A172 (cell line): ENCODE measurements around the gene C1QL2. TPM values are rescaled to one million over a fixed set of nuclear protein-coding genes. Genes with fewer than 3 reads are reported as not detected.

Experiments used
- DNase-seq: peaks from one replicate; pipeline ENCODE4 v3.0.0-alpha.2; 2015; ENCODE audit warnings: low spot score
- total RNA-seq: library from RNA; depleted of rRNA; stranded (reverse); fragments of >200 nt; shearing (Covaris generic); gene quantifications from 2 replicates; pipeline ENCODE4 v1.2.3, GENCODE V29; 2014; rRNA removed

Gene C1QL2
- total RNA-seq: not detected in 2 replicates

DNA sequence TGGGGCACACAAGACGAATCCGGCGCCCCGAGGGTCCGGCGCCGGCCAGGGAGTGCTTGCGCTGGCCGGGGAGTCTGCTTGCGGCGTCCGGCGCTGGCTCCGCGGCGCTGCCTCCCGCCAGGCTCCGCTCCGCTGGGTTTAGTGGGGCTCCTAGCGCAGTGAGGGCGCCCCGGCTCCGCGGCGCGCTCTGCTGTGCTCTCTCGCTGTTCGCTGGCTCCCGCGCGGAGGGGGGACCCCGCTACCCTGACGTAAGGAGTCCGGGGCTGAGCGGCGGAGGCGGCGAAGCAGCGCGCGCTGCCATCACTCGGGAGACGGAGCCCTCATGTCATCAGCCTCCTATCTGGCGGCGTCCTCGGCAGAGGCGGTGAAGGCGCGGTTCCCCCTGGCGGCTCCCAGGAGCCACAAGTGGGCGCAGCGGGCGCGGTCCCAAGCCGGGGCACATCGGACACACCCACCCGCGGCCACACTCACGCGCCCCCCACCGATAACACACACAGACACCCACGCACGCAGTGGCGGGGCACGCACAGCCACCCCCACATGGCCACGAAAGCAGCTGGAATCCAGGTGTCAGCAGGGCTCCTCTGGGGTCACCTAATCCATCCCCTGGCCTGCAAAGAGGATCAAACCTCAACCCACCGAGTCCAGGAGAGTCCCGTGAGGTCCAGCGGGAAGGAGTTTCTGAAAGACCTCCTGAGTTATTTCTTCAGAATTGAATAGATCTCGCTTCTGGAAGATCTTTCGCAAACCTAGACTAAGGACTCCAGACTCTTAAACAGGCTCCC lies at the start of gene C1QL2:
Gene C1QL2 (minus strand): TSS at position 189 of the 785 bp plus-strand sequence. CDS start 482 bp downstream, outside the sequence.
- DNase-seq: no peak

GRCh38 chr2:119207447-119207846 lies 48.9 kb upstream of the C1QL2 start:
- DNase-seq: no peak

DNA sequence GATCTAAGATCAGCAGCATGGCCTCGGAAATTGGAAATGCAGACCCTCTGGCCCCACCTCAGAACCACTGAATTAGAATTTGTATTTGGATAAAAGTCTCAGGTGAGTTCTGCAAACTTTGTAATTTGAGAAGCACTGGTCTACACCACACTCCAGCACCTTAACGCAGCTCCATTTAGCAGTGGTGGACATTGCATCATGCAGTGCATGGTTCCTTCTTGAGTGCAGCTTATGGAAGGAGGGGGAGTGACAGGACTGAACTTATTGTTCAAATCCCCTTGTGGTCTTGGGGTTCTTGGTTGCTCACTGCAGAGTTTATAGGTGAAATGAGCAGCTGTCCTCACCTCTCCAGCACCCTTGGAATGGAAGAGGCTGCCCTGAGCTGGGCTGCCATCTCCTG lies 47.6 kb upstream of the C1QL2 start:
- no peak for DNase-seq

DNA sequence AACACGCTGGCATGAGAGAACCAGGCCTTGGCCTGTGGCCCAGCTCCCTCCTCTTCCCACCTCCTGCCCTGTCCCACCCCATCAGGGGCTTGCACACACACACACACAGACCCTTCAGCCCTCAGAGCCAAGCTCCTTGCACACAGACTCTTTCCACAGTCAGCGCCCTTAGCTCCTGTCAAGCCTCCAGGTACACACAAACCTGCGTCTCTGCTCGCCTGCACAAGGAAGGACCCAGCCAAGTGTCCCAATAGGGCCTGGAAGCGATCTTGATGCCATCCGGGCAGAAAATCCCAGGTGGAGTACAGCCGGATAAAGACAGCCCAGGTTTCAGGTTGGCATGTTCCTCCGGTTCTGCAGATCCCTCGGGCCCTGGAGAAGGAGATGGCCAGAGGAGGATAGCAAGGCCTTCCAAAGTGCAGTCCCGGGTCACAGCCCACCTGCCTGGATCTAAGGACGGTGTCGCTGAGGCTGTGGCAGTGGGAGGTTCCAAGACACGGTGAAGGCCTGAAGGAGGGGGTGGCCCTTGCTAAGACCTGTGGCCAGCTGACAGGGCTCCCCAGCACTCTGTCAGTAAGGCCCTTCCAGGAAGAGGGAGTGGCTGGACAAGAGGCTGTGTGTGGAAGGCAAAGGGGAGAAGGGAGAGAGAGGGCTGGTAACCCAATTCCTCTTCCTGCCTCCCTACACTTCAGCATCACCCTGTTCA lies 46.6 kb upstream of the C1QL2 start:
- DNase-seq: no peak

GRCh38 chr2:119204525-119204924 lies 46.0 kb upstream of the C1QL2 start:
- DNase-seq: no peak

- DNase-seq: no peak
Observed at GRCh38 chr2:119202610-119203310, 44.2 kb upstream of the C1QL2 start.

DNA sequence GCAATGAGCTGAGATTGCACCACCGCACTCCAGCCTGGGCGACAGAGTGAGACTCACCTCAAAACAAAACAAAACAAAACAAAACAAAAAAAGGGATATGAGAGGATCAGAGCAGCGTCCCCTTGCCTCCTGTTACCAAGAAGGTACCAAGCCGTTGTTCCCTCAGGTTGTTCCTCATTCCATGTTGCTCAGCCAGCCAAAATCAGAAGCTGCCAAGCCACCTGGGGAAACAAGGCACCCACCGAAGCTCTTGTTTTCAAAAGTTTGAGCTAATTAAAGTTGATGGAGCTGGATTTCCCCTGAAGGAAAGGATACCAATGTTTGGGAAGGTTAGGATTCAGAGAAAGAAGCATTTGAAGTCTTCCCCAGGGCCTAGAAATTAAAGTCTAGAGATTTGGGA lies 43.3 kb upstream of the C1QL2 start:
- DNase-seq: no peak

DNA sequence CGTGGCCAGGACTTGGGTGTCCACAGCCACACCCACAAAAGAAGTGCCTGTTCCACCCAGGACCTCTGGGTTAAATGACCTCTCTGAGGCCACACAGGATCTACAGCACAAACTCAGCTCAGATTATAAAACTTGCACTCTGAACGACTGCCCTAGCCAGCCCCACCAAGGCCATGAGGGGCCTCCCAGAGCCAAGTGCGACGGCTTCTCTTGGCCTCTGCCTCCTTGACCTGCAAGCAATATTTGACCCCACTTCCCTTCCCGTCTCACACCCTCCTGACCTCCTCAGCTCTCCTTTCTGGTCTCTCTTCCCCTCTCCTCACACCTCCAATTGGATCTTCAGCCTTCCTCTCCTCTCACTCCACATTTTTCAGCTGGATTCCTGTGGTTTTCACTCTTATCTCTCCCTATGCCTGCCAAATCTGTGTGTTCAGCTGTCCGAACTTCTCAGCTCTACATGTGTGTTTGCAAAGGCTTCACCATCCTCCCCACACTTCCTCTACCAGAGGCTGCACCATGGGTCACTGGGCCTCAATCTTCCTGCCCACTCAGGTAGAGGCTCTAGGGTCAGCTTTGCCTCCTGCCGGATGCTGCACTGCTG lies 39.8 kb upstream of the C1QL2 start:
- peak; percentile 87 for DNase-seq

GRCh38 chr2:119197529-119198239 lies 39.1 kb upstream of the C1QL2 start:
- DNase-seq: no peak

DNA sequence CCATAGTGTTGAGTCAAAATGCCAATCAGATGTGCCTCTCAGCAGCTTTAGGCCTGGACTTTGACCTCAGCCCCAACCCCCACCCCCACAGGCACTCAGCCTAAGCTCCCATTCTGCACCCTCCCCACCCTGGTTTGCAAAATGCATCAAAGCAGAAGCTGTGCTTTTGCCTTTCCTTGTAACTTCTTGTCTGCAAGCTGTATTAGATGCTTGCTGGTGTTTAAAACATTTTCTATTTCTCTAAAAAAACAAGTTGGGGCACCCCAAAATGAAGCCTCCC lies 38.5 kb upstream of the C1QL2 start:
- DNase-seq: no peak

- DNase-seq: no peak
Observed at GRCh38 chr2:119196301-119197125, 38.0 kb upstream of the C1QL2 start.

DNA sequence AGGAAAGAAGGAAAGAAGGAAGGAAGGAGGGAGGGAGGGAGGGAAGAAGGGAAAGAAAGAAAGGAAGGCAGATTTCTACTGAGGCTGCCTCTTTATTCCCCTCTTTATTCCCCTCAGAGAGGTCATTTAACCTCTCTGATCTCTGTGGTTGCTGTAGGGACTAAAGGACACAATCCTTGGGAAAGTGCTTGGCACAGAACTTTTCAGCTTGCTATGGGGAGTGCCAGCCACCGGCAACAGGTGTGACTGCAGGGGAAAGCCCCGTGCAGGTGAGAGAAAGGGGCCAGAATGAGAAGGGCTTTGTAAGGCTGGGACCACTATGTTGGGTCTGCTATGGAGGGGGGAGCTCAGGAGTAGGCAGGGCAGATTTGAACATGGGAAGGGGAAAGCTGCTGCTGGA lies 37.3 kb upstream of the C1QL2 start:
- no peak for DNase-seq

- no peak for DNase-seq
Observed at GRCh38 chr2:119195001-119195400, 36.5 kb upstream of the C1QL2 start.

DNA sequence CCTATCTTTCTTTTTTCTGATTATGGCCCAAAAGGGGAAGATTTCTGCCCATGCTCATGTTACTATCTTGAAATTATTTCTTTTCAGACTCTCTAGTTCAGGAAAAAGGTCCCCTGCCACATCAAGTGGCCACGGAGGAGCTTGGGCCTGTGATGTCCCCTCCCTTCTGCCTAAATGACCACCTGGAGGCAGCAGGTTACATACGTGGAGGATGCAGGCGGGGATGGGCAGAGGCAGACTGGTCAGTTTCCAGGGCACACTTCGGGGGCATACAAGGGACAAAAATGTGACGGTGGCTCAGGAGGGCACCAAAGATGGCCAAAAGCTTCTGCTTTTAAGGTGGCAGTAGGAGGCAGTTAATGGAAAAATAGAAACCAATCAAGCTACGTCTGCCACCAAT lies 34.3 kb upstream of the C1QL2 start:
- no peak for DNase-seq

DNA sequence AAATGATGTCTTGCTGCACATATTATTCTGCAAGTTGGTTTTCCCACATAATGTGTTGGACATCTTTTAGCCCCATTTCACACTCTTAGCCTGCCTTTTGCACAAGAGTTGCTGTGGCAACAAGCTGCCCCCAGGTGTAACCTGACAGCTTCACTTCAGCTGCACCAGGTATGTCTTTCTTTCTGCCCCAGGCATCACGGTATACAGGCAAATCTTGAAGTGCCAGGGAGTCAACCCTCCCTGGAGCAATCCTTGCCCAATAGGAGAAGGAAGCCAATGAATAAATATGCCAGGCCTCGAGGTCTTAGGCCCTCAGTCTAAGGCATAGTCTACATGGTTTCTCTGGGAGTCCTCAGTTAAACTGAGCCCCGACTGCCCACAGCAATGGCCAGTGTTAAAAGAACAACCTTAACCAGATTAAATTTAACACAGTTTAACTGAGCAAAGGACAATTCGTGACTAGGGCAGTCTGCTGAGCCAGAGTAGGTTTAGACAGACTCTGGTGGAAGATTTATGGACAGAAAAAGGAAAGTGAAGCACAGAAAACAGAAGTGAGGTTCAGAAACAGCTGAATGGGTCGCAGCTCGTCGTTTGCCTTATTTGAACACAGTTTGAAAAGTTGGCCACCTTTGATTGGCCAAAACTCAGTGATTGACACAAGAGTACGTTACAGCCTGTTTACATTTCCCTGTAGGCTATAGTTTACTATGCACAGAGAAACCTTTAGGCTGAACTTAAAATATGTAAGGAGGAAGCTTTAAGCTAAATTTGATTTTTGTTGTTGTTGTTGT lies 32.0 kb upstream of the C1QL2 start:
- no peak for DNase-seq

DNA sequence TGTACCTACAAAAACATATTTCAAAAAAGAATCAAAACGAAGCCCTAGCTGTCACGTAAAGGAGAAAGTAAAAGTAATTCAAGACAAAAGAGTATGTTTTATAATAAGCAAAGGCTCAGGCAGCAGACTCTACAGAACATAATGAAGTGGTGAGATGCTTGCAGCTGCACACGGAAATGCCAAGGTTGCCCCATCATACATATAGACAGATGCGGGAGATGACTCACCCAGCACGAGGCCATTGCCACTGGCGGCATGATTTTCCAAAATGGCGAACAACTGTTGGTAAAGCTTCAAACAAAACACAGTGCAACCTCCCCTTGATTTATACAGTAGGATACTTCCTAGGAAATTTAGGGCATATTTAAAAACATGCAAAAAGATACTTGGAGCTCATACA lies 26.0 kb upstream of the C1QL2 start:
- peak; percentile 87 for DNase-seq

DNA sequence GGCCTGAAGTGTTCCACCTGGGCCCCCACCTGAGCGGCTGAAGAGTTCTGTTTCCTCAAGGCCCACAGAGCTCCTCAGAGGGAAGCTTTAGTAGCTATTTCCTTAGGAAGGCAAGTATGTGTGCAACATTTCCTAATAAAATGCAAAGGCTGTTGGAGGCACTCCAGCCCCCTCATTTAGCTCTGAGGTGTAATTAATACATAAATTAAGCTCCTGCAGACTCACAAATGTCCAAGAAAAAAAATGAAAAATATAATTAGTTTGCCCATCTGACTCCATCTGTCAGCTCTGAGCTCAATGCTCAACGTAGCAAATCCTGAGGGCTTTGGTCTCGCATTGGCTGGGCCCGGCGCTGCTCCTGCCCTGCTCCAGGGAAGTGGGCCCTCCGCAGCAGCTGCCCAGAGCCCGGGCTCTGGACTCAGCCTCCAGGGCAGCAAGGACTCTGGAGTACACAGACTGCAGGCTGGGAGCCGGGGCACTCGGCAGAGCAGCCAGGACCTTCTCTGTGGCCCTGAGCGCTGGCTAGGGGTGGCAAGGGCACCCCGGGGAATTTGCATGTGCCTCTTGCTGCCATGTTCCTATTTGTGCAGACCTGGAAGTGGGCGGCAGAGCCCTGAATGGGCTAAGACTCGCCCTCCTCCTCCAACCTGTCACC lies 23.4 kb upstream of the C1QL2 start:
- no peak for DNase-seq

GRCh38 chr2:119181391-119181790 lies 22.8 kb upstream of the C1QL2 start:
- no peak for DNase-seq

DNA sequence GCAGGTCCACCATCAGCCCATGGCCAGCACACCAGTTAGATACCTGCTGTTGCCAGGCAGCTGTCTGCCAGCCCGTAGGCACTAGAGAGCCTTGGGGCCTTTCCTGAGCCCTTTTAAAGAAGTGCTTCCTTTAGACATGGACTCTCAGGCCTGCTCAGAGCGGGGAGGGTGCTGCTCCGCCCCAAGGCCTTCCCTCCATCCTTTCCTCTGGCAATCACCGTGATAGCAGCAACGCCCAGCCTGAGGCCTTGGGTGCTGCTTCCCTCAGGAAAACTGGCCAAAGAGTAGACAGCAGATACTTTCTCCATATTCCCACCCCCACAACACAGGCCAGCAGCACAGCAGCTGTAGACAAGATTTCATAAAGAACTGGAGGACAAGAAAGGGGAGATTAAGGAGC lies 22.3 kb upstream of the C1QL2 start:
- no peak for DNase-seq

DNA sequence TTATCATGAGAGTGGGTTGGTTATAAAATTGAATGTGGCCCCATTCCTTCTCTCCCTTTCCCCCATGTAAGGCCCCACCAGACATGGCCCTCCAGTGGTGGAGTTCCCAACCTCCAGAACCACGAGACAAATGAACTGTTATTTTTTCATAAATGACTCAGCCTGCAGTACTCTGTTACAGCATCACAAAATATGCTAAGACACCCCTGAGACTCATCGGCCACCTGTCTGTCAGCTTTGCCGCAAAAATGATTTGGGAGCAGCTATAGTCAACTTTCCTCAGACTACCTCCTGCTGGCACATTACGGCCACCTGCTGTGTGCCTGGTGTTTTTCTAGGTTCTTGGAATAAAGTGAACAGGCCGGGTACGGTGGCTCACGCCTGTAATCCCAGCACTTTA lies 21.4 kb upstream of the C1QL2 start:
- DNase-seq: peak; percentile 97
